Naive B cell (primary cell): ENCODE measurements around the gene C8G. TPM values are rescaled to one million over a fixed set of nuclear protein-coding genes. Genes with fewer than 3 reads are reported as not detected.

Experiments
- ATAC-seq, 2 donors: fragments of 150-1000 bp; cut with Tn5 transposase; 2 replicates each; pipeline ENCODE4 v1.10.0; 2021; ENCODE audit warnings: low read depth in 2 of 2, mild to moderate bottlenecking in 2 of 2, moderate library complexity in 2 of 2
- DNase-seq: peaks from one replicate; pipeline ENCODE4 v3.0.0; 2022
- H3K27ac Mint-ChIP-seq, 6 donors: one replicate each; pipeline ENCODE4 v1.8.0; 2020 to 2022; ENCODE audit warnings: mild to moderate bottlenecking in 6 of 6, mixed read lengths in 6 of 6, moderate library complexity in 5 of 6, inconsistent platforms in 2 of 6
- H3K27me3 Mint-ChIP-seq, 3 donors: one replicate each; pipeline ENCODE4 v1.8.0; 2021 to 2022; ENCODE audit warnings: mixed read lengths in 3 of 3, mild to moderate bottlenecking in 1 of 3
- H3K36me3 Mint-ChIP-seq, 2 donors: one replicate each; pipeline ENCODE4 v1.8.0; 2020 to 2022; ENCODE audit warnings: mixed read lengths in 2 of 2, inconsistent platforms in 1 of 2, mild to moderate bottlenecking in 1 of 2
- H3K4me1 Mint-ChIP-seq, 3 donors: one replicate each; pipeline ENCODE4 v1.8.0; 2020 to 2022; ENCODE audit warnings: mixed read lengths in 3 of 3, inconsistent platforms in 1 of 3, mild to moderate bottlenecking in 1 of 3, moderate library complexity in 1 of 3
- H3K4me3 Mint-ChIP-seq, 8 donors: one replicate each; pipeline ENCODE4 v1.8.0; 2020 to 2022; ENCODE audit warnings: mild to moderate bottlenecking in 8 of 8, mixed read lengths in 8 of 8, moderate library complexity in 8 of 8, inconsistent platforms in 2 of 8
- H3K9me3 Mint-ChIP-seq, 7 donors: one replicate each; pipeline ENCODE4 v1.8.0; 2020 to 2022; ENCODE audit warnings: mixed read lengths in 7 of 7, mild to moderate bottlenecking in 5 of 7, inconsistent platforms in 2 of 7, moderate library complexity in 1 of 7
- polyA plus RNA-seq, 6 donors: library from polyadenylated mRNA; unstranded; fragments of 300-500 nt; fragmentation: Illumina TruSeq; gene quantifications; one replicate each; pipeline ENCODE4 v1.2.3, GENCODE V29; 2021; ENCODE audit warnings: low read depth in 6 of 6

C8G gene
- polyA plus RNA-seq: not detected

- H3K9me3 Mint-ChIP-seq: no peaks in the 10 kb centered on the region
- peak; percentile 96 for DNase-seq
- ATAC-seq: peak; percentile 81 to 84
- peak within 1 kb of the TSS; percentile 73 to 91 (median 80) for H3K4me3 Mint-ChIP-seq
- no peaks in the 10 kb centered on the region for H3K27me3 Mint-ChIP-seq
- H3K4me1 Mint-ChIP-seq: peaks cover 8 to 10% (median 10%) of the 10 kb centered on the region in 3 donors
- H3K36me3 Mint-ChIP-seq: no peaks in the 10 kb centered on the region
- peak within 1 kb of the TSS in 5 of 6 donors; percentile 49 to 96 (median 87) for H3K27ac Mint-ChIP-seq
Observed at GRCh38 chr9:136944519-136945332, at the start of gene C8G, which contains the start of gene FBXW5. Gene C8G (plus strand): TSS chr9:136945243. CDS start chr9:136945321, 78 bp downstream. Gene FBXW5 (minus strand): TSS chr9:136944738. CDS start chr9:136944083, 655 bp downstream.

- Mint-ChIP-seq H3K9me3 (no peaks in the 10 kb centered on the region), H3K36me3 (peaks cover 5 to 13% of the 10 kb centered on the region in 2 donors), H3K4me3 (peak overlapping the region in 1 of 8 donors; percentile 70), H3K27me3 (no peaks in the 10 kb centered on the region), H3K27ac (peak overlapping the region in 2 of 6 donors; percentile 49 to 76), H3K4me1 (peaks cover 25 to 37% (median 31%) of the 10 kb centered on the region in 3 donors)
- ATAC-seq: no peak
- no peak for DNase-seq
Observed at GRCh38 chr9:136896027-136896426, 49.0 kb upstream of the C8G start.

GRCh38 chr9:136898483-136899100 lies 46.5 kb upstream of the C8G start:
- Mint-ChIP-seq H3K27ac (no peak overlapping the region), H3K36me3 (peaks cover 5 to 13% of the 10 kb centered on the region in 2 donors), H3K27me3 (no peaks in the 10 kb centered on the region), H3K9me3 (no peaks in the 10 kb centered on the region), H3K4me3 (no peak overlapping the region), H3K4me1 (peaks cover 31 to 51% (median 45%) of the 10 kb centered on the region in 3 donors)
- DNase-seq (no peak), ATAC-seq (no peak)

GRCh38 chr9:136899196-136899595 lies 45.8 kb upstream of the C8G start:
- no peak for DNase-seq
- Mint-ChIP-seq H3K4me1 (peaks cover 29 to 51% (median 43%) of the 10 kb centered on the region in 3 donors), H3K4me3 (no peak overlapping the region), H3K27ac (peak overlapping the region in 2 of 6 donors; percentile 63 to 79), H3K27me3 (no peaks in the 10 kb centered on the region), H3K36me3 (peaks cover 5 to 12% of the 10 kb centered on the region in 2 donors), H3K9me3 (no peaks in the 10 kb centered on the region)
- no peak for ATAC-seq

- peak overlapping the region; percentile 38 to 97 (median 90) for H3K27ac Mint-ChIP-seq
- ATAC-seq (no peak), DNase-seq (no peak)
- no peak overlapping the region for H3K4me3 Mint-ChIP-seq
- no peaks in the 10 kb centered on the region for H3K27me3 Mint-ChIP-seq
- H3K9me3 Mint-ChIP-seq: no peaks in the 10 kb centered on the region
- peaks cover 18 to 43% (median 31%) of the 10 kb centered on the region in 3 donors for H3K4me1 Mint-ChIP-seq
- peaks cover 5 to 7% of the 10 kb centered on the region in 2 donors for H3K36me3 Mint-ChIP-seq
Observed at GRCh38 chr9:136900556-136900955, 44.5 kb upstream of the C8G start.

- DNase-seq (no peak), ATAC-seq (no peak)
- Mint-ChIP-seq H3K4me1 (peaks cover 19 to 43% (median 28%) of the 10 kb centered on the region in 3 donors), H3K27ac (peak overlapping the region; percentile 88 to 98 (median 94)), H3K9me3 (no peaks in the 10 kb centered on the region), H3K36me3 (peaks cover 5 to 7% of the 10 kb centered on the region in 2 donors), H3K4me3 (peak overlapping the region in 3 of 8 donors; percentile 20 to 54 (median 52)), H3K27me3 (no peaks in the 10 kb centered on the region)
Observed at GRCh38 chr9:136900988-136901515, 44.0 kb upstream of the C8G start.

- peak overlapping the region; percentile 92 to 98 (median 94) for H3K27ac Mint-ChIP-seq
- no peaks in the 10 kb centered on the region for H3K27me3 Mint-ChIP-seq
- no peaks in the 10 kb centered on the region for H3K9me3 Mint-ChIP-seq
- DNase-seq: peak; percentile 25
- peaks cover 5 to 7% of the 10 kb centered on the region in 2 donors for H3K36me3 Mint-ChIP-seq
- ATAC-seq: peak; percentile 50 to 57
- H3K4me3 Mint-ChIP-seq: peak overlapping the region in 6 of 8 donors; percentile 39 to 75 (median 57)
- peaks cover 22 to 45% (median 27%) of the 10 kb centered on the region in 3 donors for H3K4me1 Mint-ChIP-seq
Observed at GRCh38 chr9:136901516-136902258, 43.4 kb upstream of the C8G start.

GRCh38 chr9:136902259-136902821 lies 42.7 kb upstream of the C8G start:
- Mint-ChIP-seq H3K27me3 (no peaks in the 10 kb centered on the region), H3K27ac (peak overlapping the region; percentile 92 to 98 (median 94)), H3K36me3 (peaks cover 5 to 7% of the 10 kb centered on the region in 2 donors), H3K4me3 (peak overlapping the region in 6 of 8 donors; percentile 32 to 75 (median 62)), H3K9me3 (no peaks in the 10 kb centered on the region), H3K4me1 (peaks cover 20 to 40% (median 27%) of the 10 kb centered on the region in 3 donors)
- DNase-seq (peak; percentile 54), ATAC-seq (peak; percentile 96 to 97)

GRCh38 chr9:136903041-136903554 lies 41.9 kb upstream of the C8G start:
- ATAC-seq (no peak), DNase-seq (no peak)
- Mint-ChIP-seq H3K4me3 (peak overlapping the region in 2 of 8 donors; percentile 19 to 44), H3K4me1 (peaks cover 20 to 43% (median 27%) of the 10 kb centered on the region in 3 donors), H3K36me3 (peaks cover 5 to 7% of the 10 kb centered on the region in 2 donors), H3K9me3 (no peaks in the 10 kb centered on the region), H3K27me3 (no peaks in the 10 kb centered on the region), H3K27ac (peak overlapping the region in 5 of 6 donors; percentile 47 to 97 (median 92))

- Mint-ChIP-seq H3K9me3 (no peaks in the 10 kb centered on the region), H3K36me3 (no peaks in the 10 kb centered on the region), H3K4me1 (peaks cover 15 to 35% (median 21%) of the 10 kb centered on the region in 3 donors), H3K4me3 (peak overlapping the region in 1 of 8 donors; percentile 37), H3K27me3 (no peaks in the 10 kb centered on the region), H3K27ac (no peak overlapping the region)
- no peak for ATAC-seq
- no peak for DNase-seq
Observed at GRCh38 chr9:136906266-136906665, 38.8 kb upstream of the C8G start.

GRCh38 chr9:136907011-136907914 lies 37.8 kb upstream of the C8G start:
- DNase-seq (no peak), ATAC-seq (no peak)
- H3K9me3 Mint-ChIP-seq: no peaks in the 10 kb centered on the region
- H3K27ac Mint-ChIP-seq: peak overlapping the region in 4 of 6 donors; percentile 29 to 92 (median 61)
- no peaks in the 10 kb centered on the region for H3K27me3 Mint-ChIP-seq
- no peaks in the 10 kb centered on the region for H3K36me3 Mint-ChIP-seq
- peak overlapping the region in 1 of 8 donors; percentile 50 for H3K4me3 Mint-ChIP-seq
- H3K4me1 Mint-ChIP-seq: peaks cover 8 to 25% (median 11%) of the 10 kb centered on the region in 3 donors
